Activated CD4-positive, alpha-beta T cell treated with anti-CD3 and anti-CD28 coated beads, Interleukin-2, amount 50 U/mL, for 4 hours (primary cell): Measurements from ENCODE around the gene CDH10.

Experiments
- DNase-seq, 2 experiments: peaks; one replicate each; pipeline ENCODE4 v3.0.0-alpha.2; 2020

The CDH10 gene

GRCh38 chr5:24595329-24595728 lies 49.4 kb downstream of the CDH10 start:
- DNase-seq: no peak

DNA sequence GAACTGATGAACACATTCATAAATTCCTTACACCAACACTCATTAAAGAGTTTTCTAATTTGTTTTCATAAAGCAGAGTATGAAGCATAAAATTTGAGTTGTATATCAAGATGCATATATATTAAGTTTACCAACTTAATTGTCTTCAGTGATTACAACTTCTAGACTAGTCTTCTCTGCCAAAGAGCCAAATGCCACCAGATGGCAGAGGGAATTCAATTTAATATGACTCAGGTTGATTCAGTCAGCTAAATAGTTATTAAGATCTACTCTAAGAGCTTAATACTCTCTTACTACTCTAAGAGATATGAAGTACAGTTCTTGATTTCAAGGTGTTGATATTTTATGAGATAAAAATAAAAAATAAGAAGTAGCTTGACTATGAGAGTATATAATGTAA lies 53.4 kb downstream of the CDH10 start:
- DNase-seq: no peak

DNA sequence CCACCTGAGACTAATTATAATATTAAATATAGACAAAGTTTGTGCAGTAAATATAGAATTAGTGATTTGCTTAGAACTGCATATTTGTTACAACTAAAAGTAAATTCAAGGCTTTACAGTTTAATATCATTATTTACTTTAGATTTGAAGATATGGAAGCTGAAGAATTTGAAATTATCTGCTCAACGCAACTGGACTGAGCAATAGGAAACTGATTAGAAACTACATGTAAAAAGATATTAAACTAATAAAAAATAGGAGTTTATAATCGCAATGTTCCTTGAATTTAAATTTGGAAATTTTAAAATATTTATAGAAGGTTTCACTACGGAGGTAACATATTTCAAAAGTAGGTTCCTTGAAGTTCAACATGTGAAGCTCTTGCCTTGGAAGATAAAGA lies 55.2 kb downstream of the CDH10 start:
- no peak for DNase-seq

DNA sequence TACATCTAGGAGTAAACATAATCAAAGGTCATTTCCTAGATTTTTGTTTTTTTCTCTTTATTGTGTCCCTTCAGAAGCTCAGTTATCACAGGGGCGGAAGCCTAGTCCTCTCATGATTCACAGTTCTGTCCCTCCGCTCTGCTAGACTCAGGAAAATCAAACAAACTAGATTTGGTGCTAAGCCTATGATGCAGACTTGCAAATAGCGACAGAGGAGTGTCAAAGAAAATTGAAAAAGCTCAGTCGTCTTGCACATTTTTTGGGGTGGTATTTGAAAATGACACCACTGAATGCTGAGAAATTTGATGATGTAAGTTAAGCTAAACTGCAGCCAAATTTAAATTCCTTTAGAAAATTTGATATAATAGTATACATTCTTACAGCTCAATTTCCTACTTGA lies 59.0 kb downstream of the CDH10 start:
- DNase-seq: no peak

GRCh38 chr5:24571302-24571701 lies 73.5 kb downstream of the CDH10 start:
- no peak for DNase-seq

GRCh38 chr5:24566933-24567332 lies 77.8 kb downstream of the CDH10 start:
- DNase-seq: no peak

DNA sequence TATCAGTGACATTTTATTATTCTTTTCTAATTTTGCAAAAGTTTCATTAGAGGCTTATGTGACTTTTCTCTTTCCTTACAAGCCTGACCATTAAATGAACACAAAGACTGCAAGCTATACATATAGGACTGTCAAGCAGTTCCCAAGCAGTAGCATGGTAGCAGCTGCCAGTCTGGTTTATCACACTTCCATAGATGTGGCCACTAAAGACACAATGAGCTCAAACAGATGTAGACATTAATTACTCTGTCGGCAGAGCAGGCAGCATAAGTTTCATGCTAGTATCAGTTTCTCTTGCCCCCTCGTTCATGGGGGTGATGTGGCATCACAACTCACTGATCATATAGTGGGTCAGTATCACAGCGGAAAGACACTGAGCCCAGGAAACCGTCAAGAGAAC lies 89.5 kb downstream of the CDH10 start:
- no peak for DNase-seq

- no peak for DNase-seq
Measured at GRCh38 chr5:24547132-24547531, 97.6 kb downstream of the CDH10 start.

DNA sequence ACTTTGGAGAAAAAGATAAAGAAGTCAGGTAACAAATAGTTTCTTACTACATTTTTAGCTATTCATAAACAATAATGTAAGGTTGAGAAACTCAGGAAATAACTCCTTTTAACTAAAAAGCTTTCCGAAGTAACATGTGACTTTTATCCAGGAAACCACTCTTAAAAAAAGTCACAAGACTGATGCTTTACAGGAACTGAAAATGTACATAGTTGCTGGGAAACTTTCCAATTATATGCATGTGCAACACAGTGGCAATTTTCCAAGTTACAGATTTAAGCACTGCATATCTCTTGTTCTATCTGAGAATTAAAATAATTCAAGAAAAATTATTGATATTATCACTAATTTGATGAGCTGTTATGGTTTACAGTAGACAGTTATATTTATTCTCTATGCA lies 105.2 kb downstream of the CDH10 start:
- DNase-seq: no peak

DNA sequence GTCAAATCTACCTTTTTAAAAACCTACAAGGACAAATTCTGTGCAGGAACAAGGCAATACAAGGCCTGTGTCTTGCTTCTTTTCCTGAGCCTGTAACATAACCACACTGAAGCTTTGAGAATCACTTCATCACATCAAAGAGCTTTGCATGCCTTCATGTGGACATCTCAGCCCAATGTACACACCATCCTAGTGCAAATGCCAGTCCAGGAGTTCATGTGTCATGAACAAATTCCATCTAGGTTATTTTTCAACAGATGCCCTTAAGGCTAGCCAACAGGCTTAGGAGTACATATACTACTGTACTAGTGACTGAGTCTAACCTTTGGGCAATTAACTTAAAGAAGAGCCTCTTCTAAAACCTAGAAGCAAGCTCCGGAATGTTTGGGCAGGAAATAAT lies 106.4 kb downstream of the CDH10 start:
- no peak for DNase-seq

DNA sequence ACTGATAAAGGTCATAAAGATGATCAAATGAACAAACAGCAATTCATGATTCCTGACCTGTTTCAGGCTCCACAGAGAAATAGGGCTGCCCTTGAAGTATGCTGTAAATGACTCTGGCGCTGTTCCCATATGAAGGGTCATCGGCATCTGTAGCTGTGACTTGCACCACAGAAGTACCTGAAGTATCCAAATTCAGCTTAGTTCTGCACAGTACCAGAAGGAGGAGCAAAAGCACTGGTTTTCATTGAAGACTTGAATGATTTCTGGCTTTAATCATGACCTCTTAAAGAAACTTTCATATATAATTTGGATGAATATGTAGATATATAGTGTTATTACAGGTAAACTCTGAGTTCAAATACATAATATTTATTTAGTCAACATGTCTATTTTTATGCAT lies 109.1 kb downstream of the CDH10 start:
- DNase-seq: no peak

DNA sequence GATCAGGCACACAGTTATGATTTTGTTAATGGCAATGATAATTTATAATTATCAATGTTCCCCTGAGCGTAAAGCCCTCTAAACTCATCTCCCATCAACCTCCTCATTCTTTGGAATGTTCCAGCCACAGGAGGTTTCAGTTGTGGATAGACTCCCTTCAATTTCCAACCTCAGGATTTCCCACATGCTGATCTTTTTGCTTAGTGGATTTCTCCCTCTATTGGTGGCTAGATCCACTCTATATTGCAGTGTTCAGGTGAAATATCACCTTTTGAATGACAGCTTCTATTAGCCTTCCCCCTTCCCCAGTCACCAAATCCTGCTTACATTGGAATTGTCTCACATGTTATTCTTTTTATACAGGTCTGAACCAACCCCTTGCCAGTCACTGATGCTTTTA lies 113.9 kb downstream of the CDH10 start:
- no peak for DNase-seq

GRCh38 chr5:24525414-24525813 lies 119.4 kb downstream of the CDH10 start:
- DNase-seq: no peak

GRCh38 chr5:24512423-24512822 lies 132.4 kb downstream of the CDH10 start:
- DNase-seq: no peak

DNA sequence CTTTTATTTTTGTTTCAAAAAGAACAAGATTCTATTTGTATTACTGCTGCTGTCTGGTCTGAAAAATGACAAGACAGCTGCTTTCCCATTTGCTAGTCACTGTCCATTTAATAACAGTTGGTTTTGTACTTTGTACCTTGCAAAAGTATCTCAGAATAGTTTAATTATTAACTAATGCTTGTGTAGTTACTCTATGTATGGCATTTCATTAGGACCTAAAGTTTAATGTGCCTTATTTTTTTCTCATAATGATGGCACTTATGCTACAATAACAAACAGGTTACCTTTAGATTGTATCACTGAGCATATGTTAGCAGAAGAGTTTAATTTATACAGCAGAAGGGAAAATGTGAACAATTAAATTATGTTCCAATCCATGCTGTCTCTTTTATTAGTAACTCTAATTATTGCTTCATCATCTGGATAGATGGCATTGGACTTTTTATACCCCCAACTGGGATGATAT lies 134.2 kb downstream of the CDH10 start:
- DNase-seq: no peak

- no peak for DNase-seq
Measured at GRCh38 chr5:24509943-24510342, 134.8 kb downstream of the CDH10 start.

GRCh38 chr5:24505258-24505657 lies 139.5 kb downstream of the CDH10 start:
- no peak for DNase-seq

DNA sequence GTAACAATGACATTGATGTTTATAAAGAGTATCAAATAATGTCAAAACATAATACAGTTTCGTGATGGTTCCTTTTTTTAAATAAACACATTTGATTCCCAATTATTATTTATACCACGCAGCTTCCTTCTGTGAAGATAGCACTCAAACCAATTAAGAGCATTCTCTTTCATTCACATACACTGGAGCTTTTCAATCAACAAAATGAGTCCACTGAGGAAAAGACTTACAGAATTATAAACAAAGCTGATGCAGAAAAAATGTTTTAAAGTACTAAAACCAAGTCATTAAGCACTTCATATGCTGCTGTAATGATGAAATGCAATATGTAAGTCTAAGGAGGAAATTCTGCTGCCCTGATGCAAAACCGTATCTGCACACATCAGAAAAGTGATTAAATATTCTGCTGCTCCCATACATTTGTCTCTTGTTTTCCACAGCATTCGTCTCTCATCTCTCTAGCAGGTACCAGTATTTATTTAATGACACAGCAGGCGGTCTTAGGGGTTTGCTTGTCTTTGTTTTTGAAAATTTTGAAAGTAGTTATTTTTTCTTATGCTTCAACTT lies 147.1 kb downstream of the CDH10 start:
- no peak for DNase-seq

DNA sequence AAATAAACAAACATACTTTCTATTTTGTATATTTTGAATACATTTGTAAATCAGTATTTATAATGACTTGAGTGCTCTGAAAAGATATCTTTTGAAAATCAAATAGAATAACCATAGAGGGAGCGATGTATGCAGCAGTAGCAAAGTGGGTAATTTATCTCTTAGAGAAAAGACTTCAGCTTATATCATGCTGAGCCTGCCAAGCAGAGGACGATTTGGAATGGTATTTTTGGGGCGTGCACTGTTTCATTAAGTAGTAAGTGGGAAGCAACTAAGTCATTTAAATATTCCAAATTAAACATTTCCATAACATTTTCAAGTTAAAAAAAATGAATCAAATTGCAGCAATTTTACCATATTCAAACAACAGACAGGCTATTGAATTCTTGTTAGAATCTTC lies 147.6 kb downstream of the CDH10 start:
- DNase-seq: no peak

DNA sequence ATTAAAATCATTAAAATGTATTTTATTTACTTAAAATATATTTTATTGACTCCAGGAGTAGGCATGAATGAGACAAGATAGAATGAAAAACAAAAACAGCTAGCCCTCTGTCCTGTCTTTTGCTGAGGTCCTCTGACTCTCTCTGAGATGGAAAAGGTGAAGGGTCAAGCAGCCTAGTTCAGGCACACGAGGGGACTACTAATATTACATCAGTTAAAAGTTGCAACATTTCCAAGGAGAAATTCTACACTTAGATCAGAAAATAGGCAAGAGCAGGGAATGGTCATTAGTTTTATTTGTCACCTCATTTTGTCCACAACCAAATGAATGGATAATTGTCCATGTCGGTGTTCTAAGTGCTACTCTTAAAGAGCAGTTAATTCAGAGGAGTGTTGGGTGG lies 148.5 kb downstream of the CDH10 start:
- DNase-seq: no peak

DNA sequence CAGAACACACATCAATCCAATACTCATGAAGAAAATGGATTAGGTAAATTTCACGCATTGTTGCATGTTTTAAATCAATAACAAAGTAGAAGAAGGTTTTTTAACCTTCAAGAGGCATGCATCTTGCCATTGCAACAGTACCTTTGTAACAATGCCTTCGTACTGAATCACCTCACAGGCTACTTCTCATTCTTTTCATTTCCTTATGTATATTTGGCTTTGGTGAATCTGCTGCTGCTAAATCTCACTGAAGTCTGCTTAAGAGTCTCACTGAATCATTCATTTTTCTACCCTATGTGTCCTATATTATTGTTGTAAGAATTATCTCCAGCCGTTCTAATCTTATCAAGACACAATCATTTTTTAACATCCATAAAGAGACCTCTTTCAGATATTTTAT lies 152.5 kb downstream of the CDH10 start:
- no peak for DNase-seq

- DNase-seq: no peak
Measured at GRCh38 chr5:24491490-24491889, 153.3 kb downstream of the CDH10 start.

DNA sequence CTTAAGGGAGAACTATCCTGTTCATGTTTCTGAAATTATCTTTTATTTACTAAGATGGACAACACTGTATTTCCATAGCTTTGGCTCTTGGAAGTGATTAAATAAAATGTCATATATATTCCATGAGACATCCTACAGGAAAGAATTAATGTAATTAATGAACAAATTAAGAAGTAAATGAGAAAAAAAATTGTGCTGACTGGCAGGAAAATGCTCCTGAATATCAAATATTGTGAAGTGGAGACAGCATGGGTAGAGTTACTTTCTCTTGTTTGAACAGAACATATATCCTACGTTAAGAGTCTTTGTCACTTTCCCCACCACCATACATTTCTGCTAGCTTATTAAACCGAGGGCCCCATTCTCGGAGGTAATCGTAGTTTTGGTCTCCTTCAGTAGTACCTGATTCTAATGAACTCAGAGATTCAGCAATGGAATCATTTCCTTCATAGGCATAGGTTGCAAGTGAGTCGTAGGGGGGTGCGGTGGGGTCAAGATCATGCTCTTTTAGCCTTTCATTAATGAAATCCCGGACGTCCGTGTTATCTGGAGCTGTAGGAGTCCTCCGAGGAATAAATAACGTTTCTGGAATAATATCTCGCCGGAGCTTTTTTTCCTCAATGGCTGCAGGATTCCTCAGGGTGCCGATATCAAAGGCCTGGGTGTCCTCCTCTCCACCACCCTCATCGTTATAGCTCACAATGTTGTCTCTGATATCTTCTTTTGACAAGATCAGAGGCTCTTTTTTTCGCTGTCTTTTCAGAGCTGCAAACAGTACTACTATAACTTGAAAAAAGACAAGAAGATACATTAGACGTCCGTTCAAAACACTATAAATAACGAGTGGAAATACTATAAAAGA lies 157.2 kb downstream of the CDH10 start:
- no peak for DNase-seq

DNA sequence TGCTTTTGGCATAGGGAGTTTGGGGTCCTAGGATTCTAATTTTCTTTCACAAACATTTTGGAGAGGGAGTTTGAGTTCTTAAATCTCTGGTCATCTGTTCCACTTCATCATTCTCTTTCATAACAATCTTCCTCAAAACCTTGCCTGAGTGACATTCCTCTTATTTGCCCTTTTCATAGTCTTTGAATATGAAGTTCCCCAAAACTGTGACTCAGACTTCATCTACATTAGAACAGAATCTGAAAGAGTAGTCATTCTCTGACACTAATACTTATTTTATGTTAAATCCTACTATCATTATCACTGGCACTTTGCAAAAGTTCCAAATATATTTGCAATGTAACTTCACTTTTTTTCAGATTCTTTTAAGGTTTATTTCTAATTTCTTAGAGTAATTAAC lies 163.8 kb downstream of the CDH10 start:
- no peak for DNase-seq

DNA sequence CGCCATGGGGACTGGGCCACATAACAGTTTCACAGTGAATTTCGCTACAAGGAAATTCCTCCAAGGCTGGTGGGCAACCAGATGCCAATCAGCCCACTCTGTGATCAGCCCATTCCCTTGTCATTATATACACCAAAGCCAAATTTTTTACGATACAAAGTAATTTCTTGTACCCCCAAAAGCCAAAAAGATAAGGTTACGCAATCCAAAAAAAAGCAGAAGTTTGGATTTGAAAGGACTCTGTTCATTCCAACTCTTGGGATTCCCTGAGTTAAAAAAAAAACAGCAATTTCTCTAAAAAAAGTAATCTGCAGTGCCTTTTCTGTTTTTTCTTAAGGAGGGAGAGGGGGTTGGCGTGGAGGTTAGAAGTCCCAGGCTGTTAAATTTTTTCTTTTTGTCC lies 166.8 kb downstream of the CDH10 start:
- DNase-seq: no peak
